GM12875 (cell line): ENCODE data around the gene AXIN1.

Source experiments
- H3K4me3 ChIP-seq: one replicate; pipeline ENCODE4 v1.5.1; 2011; ENCODE audit warnings: low read depth, low read length, control low read depth
- CTCF ChIP-seq: IDR thresholded peaks from 2 replicates; pipeline ENCODE4 v1.5.1; 2011; ENCODE audit warnings: low read depth, mild to moderate bottlenecking, control low read depth, inconsistent platforms, low read length, moderate library complexity, borderline replicate concordance; ENCODE audit not compliant: insufficient read depth

AXIN1 gene

GRCh38 chr16:386641-387156, 34.2 kb upstream of the AXIN1 start:
- no peak for TF ChIP-seq CTCF
- H3K4me3 ChIP-seq: no peak overlapping the region

- H3K4me3 ChIP-seq: peak overlapping the region; percentile 17
- no peak for TF ChIP-seq CTCF
Observed at GRCh38 chr16:383326-384051, 31.0 kb upstream of the AXIN1 start.

- TF ChIP-seq CTCF: no peak
- H3K4me3 ChIP-seq: peak within 1 kb of the TSS; percentile 95
Observed at GRCh38 chr16:381789-382717, 29.5 kb upstream of the AXIN1 start, which contains the start of gene PGAP6. PGAP6 (minus strand) TSS chr16:381978; CDS start chr16:381821, 157 bp downstream.

GRCh38 chr16:381012-381788, 28.7 kb upstream of the AXIN1 start:
- no peak for TF ChIP-seq CTCF

GRCh38 chr16:380762-381011, 28.2 kb upstream of the AXIN1 start:
- no peak for TF ChIP-seq CTCF
- H3K4me3 ChIP-seq: peak overlapping the region; percentile 63

More at GRCh38 chr16:381012-381788, 28.7 kb upstream of the AXIN1 start:
- peak overlapping the region; percentile 63 for H3K4me3 ChIP-seq

- peak overlapping the region; percentile 63 for H3K4me3 ChIP-seq
- no peak for TF ChIP-seq CTCF
Observed at GRCh38 chr16:379961-380761, 27.6 kb upstream of the AXIN1 start.
